Measurements from ENCODE around the gene CDKAL1.
"Not testable (repeated sequence)": the region's sequence is repeated elsewhere in the genome, so short reads cannot be mapped to it uniquely, and the experiment has no call there.

The CDKAL1 gene

DNA sequence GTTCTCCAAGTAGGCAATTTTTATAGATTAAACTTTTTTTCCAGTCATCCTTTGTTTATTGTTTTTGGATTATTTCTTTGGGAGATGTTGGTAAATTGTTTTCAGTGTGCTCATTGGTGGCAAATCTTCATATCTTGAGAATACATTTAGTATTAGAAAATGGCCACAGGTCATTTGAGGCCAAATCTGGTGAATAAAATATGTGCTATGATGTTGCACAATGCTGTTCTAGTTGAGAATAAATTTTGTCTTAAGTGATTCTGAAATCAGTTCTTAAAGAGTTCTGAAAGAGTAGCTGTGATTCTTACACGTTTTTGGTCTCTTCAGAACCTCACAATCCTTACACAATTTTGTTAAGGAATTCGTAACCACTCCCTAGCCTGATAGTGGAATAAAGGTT, 20.1 kb downstream of the CDKAL1 start:
- no peak for DNase-seq (ENCODE audit: low spot score)

DNA sequence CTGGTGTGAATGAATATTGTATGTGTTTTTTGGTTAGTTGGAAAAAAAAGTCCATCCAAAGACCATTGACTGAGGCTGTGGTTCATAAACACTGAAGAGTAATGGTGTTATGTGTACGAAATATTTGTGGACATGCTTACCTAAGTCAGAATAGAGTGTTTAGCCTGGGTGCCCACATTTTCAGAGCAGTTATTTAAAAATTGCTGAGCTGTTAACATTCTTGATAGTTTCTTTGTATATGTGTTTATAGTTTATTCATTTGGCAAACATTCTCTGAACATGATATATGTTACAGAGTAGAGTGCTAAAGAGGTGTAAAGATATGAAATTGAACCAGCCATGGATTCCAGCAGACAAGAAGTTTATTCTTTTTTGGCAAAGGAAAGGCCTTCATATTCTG, 20.6 kb downstream of the CDKAL1 start:
- DNase-seq (ENCODE audit: low spot score), result no peak

DNA sequence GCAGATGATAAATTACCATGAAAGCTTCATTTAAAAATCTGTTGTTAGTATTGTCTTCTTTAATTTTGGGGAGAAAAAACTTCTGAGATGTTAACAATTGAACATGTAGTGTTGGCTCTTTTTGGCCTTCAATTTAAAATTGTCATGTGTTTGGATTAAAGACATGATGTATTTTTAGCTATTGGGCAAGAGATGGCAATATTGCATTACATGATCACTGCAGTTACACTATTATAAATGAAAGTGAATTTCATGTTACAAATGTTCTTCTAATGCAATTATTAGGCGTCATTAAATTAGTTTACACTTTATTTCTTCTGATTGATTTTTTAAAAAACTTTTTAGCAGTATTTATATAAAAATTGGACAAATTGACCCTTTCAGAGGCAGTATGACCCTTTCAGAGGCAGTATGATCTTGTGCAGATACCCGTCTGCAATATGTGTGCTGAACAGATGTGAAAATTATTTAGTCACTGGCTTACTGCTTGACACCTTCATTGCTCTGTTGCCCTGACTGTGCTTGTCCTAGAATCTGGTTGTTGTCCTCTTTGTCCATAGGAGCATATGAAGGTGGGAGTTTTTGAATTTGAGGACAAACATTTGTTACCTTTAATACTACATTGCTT, 25.8 kb downstream of the CDKAL1 start:
- no peak for DNase-seq (ENCODE audit: low spot score)

DNA sequence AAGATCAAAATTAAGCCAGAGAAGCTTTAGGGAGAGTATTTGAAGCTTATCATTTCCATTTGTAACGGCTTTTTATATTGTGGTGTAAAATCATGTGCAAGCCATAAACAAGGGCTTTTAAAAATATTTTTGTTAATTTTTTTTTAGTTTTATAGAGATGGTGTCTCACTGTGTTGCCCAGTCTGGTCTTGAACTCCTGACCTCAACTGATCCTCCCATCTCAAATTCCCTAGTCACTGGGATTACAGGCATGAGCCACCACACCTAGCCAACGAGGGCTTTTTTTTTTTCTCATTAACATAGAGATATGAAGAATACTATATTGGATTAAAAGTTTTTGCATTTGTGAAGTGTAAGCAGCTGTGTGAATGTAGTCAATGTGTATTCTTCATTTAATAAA, 29.1 kb downstream of the CDKAL1 start:
- no peak for DNase-seq (ENCODE audit: low spot score)

DNA sequence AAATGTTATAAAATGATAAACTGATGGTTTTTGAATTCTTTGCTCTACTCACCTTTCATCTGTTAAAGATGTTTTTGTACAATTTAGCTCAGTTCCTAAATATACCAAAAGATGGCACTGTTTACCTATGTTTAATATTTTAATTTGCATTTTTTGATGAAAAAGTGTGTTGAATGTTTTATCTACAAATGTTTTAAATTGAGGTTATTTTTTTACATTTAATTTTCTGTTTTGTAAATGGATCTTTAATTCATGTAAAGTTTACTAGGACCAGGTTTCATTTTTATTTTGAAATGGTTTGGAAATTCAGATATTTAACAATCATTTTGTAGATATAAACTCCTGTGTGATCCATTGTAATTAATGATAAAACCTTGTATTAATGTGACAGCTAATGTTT, 30.0 kb downstream of the CDKAL1 start:
- peak; percentile 63 for DNase-seq (ENCODE audit: low spot score)

DNA sequence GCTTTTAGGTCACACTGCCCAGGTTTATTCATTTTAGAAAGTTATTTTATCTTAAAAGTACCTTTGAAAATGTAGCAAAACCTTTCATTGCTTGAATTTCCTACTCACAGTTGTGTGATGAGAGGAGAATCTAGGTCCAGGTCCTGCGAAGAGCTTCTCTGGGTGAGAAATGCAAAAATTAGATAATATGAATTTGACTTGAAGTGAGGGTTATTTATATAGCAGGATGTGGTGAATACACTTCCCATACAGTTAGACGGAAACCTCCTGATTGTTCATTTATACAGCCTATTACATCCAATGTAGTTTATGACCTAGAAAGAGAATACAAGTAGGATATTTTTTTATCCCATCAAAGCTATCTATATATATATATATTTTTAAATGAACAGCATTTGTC, 30.5 kb downstream of the CDKAL1 start:
- DNase-seq (ENCODE audit: low spot score), result no peak

DNA sequence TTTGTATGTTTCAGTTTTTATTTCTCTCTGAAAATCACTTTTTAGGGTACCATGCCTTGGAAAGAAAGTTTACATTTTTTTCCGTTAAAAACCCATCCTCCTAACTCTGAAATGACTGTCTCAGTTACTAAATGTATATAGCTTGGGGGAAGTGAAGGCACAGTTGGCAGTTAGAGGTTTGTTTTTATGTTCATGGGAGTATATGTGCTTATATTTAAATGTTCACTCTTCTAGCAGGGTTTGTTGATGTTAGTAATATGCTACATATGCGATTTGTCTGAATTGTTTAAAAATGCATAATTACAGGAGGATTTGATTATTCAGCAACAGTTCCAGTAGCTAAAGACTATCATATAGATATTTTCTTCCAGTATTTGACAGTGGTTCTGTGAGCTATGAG, 31.1 kb downstream of the CDKAL1 start:
- DNase-seq (ENCODE audit: low spot score), result no peak

DNA sequence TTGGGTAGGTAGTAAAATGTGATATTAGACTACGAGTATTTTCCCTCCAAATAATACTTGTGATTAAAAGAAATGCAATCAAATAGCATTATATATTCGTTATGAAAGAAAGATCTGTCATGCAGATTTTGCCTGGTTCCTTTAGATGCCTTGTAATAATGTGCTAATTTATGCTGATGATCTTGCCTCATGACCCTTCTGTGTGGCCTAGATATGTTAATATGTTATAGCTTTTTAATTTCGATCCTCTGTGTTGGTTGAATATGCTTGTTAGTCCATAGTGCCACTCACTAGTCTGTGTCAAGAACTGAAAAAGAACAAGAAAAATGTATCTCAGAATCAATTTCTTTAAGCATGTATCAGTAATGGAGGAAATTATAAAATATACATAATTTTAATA, 31.9 kb downstream of the CDKAL1 start:
- DNase-seq (ENCODE audit: low spot score), result no peak

DNA sequence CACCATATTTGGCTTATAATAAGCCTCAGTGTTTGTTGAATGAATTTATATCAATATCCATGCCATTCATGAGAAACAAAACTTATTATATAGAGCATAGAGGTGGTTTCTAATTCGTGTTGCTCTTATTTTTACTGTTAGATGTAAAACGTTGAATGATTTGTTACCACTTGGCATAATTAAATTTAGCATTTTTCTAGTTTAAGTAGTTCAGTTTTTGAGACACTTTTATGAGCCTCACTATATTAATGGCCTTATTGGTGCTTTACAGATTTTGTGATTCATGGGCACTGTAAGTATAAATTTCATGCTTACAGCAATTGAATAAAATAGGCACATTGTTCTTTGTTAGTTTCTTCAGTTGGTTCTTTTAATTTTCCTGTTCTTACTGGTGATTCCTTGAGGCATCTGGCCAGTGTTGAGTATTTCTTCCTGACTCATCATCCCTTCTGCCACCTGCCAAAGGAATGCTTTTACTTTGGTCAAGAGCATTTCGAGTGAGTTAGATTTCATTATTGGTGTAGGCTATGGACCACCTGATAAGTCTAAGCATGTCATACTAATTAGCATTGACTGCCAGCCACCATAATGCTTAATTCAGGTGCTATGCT, 34.8 kb downstream of the CDKAL1 start:
- no peak for DNase-seq (ENCODE audit: low spot score)

DNA sequence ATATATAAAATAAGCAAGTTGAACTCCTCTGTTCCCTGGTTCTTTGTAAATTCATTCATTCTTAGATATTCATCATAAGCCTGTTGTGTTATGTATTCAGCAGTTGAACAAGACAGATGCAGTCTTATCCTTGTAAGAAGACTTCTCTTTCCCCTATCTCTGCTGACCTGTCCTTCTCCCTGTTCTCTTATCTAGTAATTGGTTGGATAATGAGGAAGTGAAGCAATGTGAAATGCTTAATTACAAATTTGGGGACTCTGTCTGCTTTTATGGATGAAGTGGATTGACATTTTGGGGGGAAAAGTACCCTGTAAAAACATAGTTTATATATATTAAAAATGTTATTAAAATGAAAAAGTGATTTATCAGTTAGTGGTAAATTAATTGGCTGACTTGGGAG, 37.0 kb downstream of the CDKAL1 start:
- no peak for DNase-seq (ENCODE audit: low spot score)

DNA sequence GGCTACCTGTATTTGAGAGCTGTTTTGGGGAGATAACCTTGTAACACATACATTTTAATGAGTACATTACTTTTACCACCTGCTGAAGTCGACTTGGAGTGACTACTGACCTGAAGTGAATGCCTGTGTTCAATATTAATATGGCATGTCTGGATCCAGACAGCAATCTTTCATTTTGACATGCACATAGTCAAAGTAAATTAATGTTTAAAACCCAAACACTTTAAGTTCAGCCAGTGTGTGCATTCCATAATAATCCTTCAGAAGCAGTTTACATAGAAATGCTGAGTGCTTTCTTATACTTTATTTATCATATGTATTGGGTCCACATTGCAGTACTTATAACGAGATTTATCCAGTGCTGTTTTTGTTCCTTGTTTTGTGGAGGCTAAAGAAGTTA, 38.0 kb downstream of the CDKAL1 start:
- DNase-seq (ENCODE audit: low spot score), result no peak

DNA sequence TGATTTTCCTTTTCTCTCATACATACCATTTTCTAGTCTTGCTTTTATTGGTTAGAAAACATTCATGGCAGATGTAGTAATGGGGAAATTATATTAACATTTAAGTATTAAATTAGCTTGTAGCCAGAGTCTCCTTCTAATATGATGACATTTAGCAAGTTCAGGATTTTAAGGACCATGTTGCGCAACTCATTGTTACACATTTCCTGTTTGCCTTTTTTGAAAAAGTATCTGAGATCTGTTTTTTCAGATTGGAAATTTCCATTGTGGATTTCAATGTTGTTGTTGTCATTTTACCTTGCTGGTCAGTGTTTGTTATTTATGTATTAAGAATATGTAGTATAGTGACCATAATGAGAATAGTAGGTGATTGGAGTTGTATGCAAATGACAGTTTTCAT, 38.7 kb downstream of the CDKAL1 start:
- no peak for DNase-seq (ENCODE audit: low spot score)

DNA sequence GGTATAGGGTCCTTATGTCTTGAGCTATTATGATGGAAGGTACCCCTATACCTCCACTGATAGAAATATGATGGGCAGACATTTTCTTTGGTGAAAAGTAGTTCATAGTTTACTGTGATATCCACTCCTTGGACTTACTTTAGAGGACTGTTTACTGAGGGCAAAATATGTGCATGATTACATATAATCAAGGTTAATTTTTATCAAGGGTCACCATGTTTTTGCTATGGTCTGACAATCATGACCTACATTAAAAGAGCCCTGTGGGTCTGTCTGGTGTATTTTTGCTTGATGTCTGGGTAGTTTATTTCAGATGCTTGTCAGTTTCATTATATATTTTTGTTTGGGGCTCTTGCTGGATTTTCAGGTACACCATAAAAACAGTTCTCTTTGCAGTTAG, 40.1 kb downstream of the CDKAL1 start:
- DNase-seq (ENCODE audit: low spot score), result no peak

DNA sequence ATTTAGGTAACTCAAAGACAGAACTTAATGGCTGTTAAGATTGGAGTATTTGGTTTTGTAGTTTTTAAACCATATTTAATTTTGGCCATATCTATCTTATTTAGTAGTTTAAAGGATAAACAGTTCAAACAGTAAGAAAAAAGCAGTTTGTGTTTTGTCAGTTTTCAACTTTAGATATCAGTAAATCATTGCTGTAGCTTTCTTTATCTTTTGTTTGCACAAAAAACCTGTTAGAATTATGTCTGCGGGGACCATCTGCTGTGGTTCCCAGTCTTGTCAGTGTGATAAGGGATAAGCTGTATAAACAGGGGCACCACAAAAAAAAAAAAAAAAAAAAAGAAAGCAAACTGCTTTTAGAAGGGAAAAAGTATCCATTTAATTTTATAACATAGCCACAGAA, 40.9 kb downstream of the CDKAL1 start:
- peak; percentile 34 for DNase-seq (ENCODE audit: low spot score)

DNA sequence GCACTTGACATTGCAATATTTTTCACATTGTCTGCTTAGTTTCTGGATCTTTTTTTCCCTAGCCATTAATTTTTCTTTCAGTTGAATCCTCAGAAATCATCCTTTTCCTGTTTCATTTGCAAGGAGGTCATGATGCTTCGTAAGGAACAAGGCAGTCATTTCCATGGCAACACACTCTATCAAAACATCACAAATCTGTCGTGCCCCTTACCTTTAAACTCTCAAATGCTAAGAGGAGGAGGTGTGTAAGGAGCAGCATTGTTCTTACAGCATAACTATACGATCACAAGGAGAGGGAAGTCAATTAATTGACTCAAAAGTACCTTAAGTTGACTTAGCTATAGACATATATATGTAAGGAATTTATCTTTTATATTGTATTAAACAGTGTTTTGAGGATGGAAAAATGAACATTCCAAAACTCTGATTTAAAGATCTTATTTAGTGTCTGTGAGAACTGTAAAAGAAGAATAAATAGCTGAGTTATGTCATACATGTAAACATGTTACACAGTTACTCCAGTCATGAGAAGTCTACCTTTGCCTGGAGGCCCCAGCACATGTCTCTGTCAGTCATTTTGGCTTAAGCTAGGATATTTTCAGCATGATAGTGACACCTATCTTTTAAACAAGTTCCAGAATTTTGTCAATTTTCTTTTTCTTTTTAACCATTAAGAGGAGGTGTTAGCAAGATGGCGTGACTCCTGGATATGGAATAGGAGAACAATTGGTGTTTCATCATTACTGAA, 41.6 kb downstream of the CDKAL1 start:
- DNase-seq (ENCODE audit: low spot score), result no peak

DNA sequence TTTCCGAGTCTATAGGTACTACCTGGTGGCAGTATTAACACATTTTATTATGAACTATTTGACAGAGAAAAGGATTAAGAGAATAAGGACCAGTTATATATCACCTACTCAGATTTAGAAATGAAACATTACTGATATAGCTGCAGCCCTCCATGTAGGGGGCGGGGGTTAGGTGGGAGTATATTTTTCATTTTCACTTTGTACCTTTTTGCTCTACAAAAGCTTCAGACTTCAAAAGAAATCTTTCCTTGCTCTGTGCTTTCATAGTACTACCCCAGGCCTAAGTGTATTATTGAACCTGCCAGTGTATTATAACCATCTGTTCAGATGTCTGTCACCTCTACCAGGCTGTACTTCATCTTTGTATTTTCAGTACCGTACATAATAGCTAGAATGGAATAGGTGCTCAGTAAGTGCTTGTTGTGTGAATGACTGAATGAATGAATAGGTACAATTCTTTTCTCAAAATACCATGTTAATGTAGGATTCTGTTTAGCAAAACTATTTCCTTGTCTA, 43.0 kb downstream of the CDKAL1 start:
- DNase-seq (ENCODE audit: low spot score), result no peak

DNA sequence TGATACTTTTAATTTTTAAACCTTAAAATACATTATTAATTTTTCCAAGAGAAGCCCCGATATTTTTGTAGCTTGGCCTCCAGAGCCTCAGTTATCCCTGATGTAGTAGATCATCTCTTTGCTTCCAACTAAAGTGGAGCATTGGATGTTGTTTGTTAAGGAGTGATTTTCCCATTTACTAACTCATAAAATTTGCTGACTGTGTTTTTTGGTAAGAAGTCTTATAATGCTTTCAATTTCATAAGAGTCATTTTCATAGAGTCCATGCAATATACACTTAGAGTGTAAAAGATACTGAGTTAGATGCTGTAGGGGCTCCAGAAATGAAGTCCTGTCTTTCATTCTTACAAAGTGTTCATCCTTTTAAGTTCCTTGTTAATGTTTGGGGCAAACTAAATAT, 46.8 kb downstream of the CDKAL1 start:
- DNase-seq (ENCODE audit: low spot score), result no peak

DNA sequence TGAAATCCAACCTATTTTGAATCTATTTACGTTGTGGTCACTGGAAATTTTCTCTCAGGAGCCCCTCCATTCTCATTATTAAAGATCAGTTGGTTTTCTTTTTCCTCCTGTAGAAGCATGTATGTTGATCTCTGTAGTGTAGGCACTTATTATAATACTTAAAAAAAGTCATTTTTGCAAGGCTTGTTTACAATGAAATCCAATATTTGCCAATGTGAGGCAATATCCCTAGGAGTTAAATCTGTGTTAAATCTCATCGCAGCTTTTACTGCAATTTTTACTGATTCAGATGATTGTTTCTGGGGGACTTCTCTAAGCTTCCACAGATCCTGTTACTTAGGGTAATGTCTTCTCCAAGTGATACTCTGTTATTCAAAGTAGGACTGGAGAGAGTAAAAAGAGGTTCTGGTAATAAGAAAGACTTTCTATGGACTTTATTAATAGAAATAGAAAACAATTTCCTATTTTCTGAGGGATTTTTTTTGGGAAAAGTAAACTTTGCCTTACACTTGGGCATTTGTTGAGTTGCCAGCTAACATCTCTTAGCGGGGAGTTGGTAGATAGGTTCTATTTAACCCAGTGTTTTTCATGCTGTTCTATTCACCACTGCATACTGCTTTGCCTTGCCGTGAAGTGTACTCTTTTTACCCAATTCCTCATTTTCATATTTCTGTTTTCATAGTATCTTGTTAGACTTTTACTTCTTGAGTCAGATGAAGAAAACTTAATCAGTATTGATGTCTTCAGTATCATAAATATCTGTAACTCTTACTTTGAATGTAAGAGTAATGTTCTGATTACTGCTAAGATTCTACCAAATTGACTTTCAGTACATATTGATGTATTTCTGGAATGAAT, 48.6 kb downstream of the CDKAL1 start:
- DNase-seq (ENCODE audit: low spot score), result no peak

DNA sequence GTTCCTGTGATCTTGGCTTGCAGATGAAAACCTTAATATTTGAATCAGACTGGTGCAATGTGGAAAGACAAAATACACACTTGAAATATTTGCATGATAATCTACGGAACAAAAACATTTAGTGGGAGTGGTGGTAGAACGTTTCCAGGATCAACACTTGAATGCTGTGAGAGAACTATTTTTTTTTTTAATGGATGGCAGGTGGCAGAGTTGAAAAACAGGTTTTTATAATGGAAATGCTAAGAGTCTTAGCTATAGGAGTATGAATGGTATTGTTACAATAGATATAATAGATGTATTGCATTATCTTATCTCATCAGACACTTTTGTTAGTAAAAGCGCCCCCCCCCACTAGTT, 49.2 kb downstream of the CDKAL1 start:
- DNase-seq (ENCODE audit: low spot score), result no peak

DNA sequence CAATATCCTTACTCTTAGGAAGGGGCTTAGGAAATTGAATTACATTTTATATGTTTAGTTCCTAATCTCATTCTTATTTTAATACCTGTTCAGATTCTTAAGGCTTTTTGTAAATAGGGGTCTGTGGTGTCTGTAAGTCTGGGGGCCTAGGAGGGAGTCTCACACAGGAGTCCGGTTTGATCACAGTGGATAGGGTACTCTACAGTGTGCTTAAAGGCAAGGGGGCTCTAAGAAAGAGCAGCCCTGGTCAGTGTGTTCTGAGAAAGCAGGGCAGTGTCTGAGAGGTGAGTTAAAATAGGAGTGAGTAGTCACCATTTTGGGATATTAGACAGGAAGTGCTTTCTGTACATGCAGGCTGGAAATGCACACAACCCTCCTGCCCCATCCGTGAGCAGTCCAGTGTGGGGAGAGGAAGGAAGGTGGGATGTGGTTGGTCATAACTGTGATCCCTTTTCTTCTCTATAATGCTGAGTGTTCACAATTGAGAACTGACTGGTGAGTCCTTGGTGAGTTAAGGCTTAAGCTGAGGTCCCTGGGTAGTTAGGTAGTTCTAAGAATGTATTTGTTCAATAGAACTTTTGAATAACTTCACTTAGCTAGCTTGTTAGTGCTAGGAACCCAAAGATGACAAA, 50.0 kb downstream of the CDKAL1 start:
- no peak for DNase-seq (ENCODE audit: low spot score)

DNA sequence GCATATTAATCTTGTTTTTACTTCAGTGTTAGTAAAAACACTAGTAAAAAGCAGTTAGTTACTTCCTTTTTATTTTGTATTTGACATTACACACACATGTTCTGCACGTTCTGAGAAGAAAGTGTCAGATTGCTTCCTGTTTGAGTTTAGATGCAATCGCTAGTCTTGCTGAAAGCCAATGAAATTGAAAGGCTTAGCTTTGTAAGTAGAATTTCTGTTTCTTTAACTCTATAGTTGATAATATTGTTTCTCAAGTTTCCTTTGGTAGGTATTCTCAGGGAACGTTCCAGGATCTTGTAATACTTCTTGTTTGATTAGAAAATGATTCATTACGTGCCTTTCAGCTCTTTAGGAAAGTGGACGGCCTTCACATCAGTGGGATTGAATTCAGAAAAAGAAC, 55.0 kb downstream of the CDKAL1 start:
- no peak for DNase-seq (ENCODE audit: low spot score)

DNA sequence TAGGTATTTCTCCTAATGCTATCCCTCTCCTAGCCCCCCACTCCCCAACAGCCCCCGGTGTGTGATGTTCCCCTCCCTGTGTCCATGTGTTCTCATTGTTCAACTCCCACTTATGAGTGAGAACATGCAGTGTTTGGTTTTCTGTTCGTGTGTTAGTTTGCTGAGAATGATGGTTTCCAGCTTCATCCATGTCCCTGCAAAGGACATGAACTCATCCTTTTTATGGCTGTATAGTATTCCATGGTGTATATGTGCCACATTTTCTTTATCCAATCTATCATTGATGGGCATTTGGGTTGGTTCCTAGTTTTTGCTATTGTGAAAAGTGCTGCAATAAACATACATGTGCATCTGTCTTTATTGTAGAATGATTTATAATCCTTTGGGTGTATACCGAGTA, 56.2 kb downstream of the CDKAL1 start:
- DNase-seq (ENCODE audit: low spot score), result not testable (repeated sequence)

All from hematopoietic multipotent progenitor cell treated with erythropoietin and hydrocortisone succinate and interleukin-3 and kit ligand, for 17 days (in vitro differentiated cells).